IPS-15b (cell line): Measurements from ENCODE around the gene ZNF268.
"Not testable (repeated sequence)": the region's sequence is repeated elsewhere in the genome, so short reads cannot be mapped to it uniquely, and the experiment has no call there.

ENCODE experiments used
- H3K27me3 ChIP-seq: one replicate; pipeline ENCODE4 v1.6.1; 2013; ENCODE audit warnings: low read length; ENCODE audit not compliant: control insufficient read depth, insufficient read depth
- H3K36me3 ChIP-seq: one replicate; pipeline ENCODE4 v1.6.1; 2013; ENCODE audit warnings: low read length; ENCODE audit not compliant: control insufficient read depth, insufficient read depth
- H3K4me1 ChIP-seq: one replicate; pipeline ENCODE4 v1.6.1; 2013; ENCODE audit warnings: mild to moderate bottlenecking, low read length; ENCODE audit not compliant: control insufficient read depth, insufficient read depth
- H3K4me3 ChIP-seq: one replicate; pipeline ENCODE4 v1.5.1; 2013; ENCODE audit warnings: low read depth, low read length
- H3K9ac ChIP-seq: one replicate; pipeline ENCODE4 v1.6.1; 2013; ENCODE audit warnings: low read depth, mild to moderate bottlenecking, low read length
- H3K9me3 ChIP-seq: one replicate; pipeline ENCODE4 v1.6.1; 2013; ENCODE audit warnings: mild to moderate bottlenecking, low read length; ENCODE audit not compliant: control insufficient read depth, insufficient read depth

The ZNF268 gene

DNA sequence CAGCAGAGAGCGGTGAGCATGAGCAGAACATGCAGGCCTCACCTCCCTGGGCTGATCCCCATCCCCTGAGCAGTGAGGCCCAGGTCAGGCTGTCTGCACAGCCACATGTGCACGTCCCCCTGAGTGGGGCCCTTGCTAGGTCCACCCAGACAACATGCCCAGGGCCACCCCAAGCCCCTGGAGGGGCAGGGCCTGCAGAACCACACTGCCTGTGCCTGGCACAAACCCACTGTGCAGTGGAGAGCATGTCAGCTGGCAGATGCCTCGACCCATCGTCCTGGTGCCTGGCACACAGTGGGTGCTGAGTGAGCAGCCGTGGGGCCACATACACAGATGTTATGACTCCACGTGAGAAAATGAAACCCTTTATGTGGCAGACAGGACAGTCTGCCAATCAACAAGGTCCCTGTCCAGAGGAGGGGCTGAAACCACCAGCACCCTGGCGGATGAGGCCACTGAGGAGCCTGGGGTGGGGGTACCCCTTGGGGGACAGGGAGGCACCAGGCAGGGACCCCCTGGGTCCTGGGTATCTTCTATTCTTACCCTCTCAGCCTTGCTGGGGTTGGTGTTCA, 46.1 kb downstream of the ZNF268 start:
- peaks cover 39% of the 10 kb centered on the region for H3K9me3 ChIP-seq
- H3K36me3 ChIP-seq, result no peaks in the 10 kb centered on the region
- no peak overlapping the region for H3K4me3 ChIP-seq
- no peak overlapping the region for H3K9ac ChIP-seq
- H3K27me3 ChIP-seq, result no peaks in the 10 kb centered on the region
- no peaks in the 10 kb centered on the region for H3K4me1 ChIP-seq

- Histone ChIP-seq H3K4me1 (no peaks in the 10 kb centered on the region), H3K4me3 (no peak overlapping the region), H3K9me3 (peaks cover 43% of the 10 kb centered on the region), H3K9ac (no peak overlapping the region), H3K27me3 (no peaks in the 10 kb centered on the region), H3K36me3 (no peaks in the 10 kb centered on the region)
These were observed 49.7 kb downstream of the ZNF268 start for GRCh38 chr12:133231001-133231400.

DNA sequence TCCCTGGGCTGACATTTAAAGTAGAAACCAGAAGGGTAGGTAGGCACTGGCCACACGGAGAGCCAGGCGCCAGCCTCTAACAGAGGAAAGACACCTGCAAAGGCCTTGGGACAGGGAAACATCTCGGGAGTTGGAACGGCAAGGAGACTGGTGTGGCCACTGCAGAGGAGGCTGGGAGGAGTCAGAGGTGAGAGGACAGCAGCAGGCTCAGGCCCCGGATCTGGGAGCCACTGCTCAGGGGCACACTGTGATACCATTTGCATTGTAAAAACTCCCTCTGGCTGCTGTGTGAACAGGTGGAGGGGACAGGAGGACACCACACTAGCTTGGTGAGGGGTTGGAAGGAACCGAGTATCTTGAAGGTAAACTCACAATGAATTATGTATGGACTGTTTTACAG, 51.7 kb downstream of the ZNF268 start:
- Histone ChIP-seq H3K4me3 (no peak overlapping the region), H3K9ac (no peak overlapping the region), H3K9me3 (peaks cover 34% of the 10 kb centered on the region), H3K4me1 (no peaks in the 10 kb centered on the region), H3K27me3 (no peaks in the 10 kb centered on the region), H3K36me3 (no peaks in the 10 kb centered on the region)

GRCh38 chr12:133233993-133234564, 52.8 kb downstream of the ZNF268 start:
- no peaks in the 10 kb centered on the region for H3K4me1 ChIP-seq
- no peaks in the 10 kb centered on the region for H3K36me3 ChIP-seq
- no peaks in the 10 kb centered on the region for H3K27me3 ChIP-seq
- H3K4me3 ChIP-seq, result no peak overlapping the region
- H3K9me3 ChIP-seq, result peaks cover 33% of the 10 kb centered on the region
- no peak overlapping the region for H3K9ac ChIP-seq

DNA sequence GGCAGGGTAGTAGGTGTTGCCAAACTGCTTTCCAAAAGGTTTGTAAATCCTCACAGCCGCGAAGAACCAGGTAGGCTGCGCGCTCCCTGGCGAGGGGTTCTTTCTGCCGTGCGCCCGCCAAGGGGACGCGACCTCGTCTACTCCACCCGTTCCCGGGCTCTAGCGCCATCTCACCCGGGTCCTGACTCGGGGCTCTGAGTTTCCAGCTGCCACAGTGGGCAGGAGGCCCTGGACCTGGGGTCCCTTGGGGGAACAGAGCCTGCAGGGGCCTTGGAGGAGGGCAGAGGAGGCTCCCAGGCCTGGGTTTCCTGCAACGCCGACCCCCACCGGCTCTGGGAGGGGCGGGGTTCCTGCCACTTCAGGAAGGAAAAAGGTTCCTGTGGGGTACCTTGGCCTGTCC, 53.7 kb downstream of the ZNF268 start:
- peaks cover 36% of the 10 kb centered on the region for H3K9me3 ChIP-seq
- H3K4me3 ChIP-seq, result no peak overlapping the region
- H3K36me3 ChIP-seq, result no peaks in the 10 kb centered on the region
- no peaks in the 10 kb centered on the region for H3K4me1 ChIP-seq
- no peaks in the 10 kb centered on the region for H3K27me3 ChIP-seq
- H3K9ac ChIP-seq, result no peak overlapping the region

- Histone ChIP-seq H3K4me3 (no peak within 1 kb of the TSS), H3K27me3 (no peaks in the 10 kb centered on the region), H3K9ac (no peak within 1 kb of the TSS), H3K9me3 (peaks cover 40% of the 10 kb centered on the region), H3K4me1 (no peaks in the 10 kb centered on the region), H3K36me3 (no peaks in the 10 kb centered on the region)
These were observed 54.3 kb downstream of the ZNF268 start, which contains the start of gene ANHX for GRCh38 chr12:133235401-133236112. Gene ANHX, minus strand, starts transcription at chr12:133235877. Its CDS starts 1,521 bp downstream, at chr12:133234356.

GRCh38 chr12:133236144-133236543, 54.8 kb downstream of the ZNF268 start:
- H3K9ac ChIP-seq, result no peak overlapping the region
- no peaks in the 10 kb centered on the region for H3K4me1 ChIP-seq
- H3K27me3 ChIP-seq, result no peaks in the 10 kb centered on the region
- no peak overlapping the region for H3K4me3 ChIP-seq
- H3K9me3 ChIP-seq, result peaks cover 38% of the 10 kb centered on the region
- H3K36me3 ChIP-seq, result no peaks in the 10 kb centered on the region

GRCh38 chr12:133236556-133236955, 55.3 kb downstream of the ZNF268 start:
- Histone ChIP-seq H3K36me3 (no peaks in the 10 kb centered on the region), H3K4me1 (no peaks in the 10 kb centered on the region), H3K4me3 (no peak overlapping the region), H3K27me3 (no peaks in the 10 kb centered on the region), H3K9me3 (peaks cover 37% of the 10 kb centered on the region), H3K9ac (no peak overlapping the region)

- no peak overlapping the region for H3K9ac ChIP-seq
- no peaks in the 10 kb centered on the region for H3K36me3 ChIP-seq
- H3K27me3 ChIP-seq, result no peaks in the 10 kb centered on the region
- no peak overlapping the region for H3K4me3 ChIP-seq
- peaks cover 12% of the 10 kb centered on the region for H3K9me3 ChIP-seq
- H3K4me1 ChIP-seq, result no peaks in the 10 kb centered on the region
These were observed 70.4 kb downstream of the ZNF268 start for GRCh38 chr12:133251732-133252131.

- not testable (repeated sequence) for H3K36me3 ChIP-seq, H3K4me1 ChIP-seq, H3K4me3 ChIP-seq, H3K9ac ChIP-seq, H3K27me3 ChIP-seq
- H3K9me3 ChIP-seq, result peaks cover 12% of the 10 kb centered on the region
These were observed 74.5 kb downstream of the ZNF268 start for GRCh38 chr12:133255833-133256232.

GRCh38 chr12:133256321-133256720, 75.0 kb downstream of the ZNF268 start:
- Histone ChIP-seq H3K36me3 (no peaks in the 10 kb centered on the region), H3K9ac (no peak overlapping the region), H3K9me3 (peaks cover 12% of the 10 kb centered on the region), H3K27me3 (no peaks in the 10 kb centered on the region), H3K4me1 (no peaks in the 10 kb centered on the region), H3K4me3 (no peak overlapping the region)

- H3K4me1 ChIP-seq, result no peaks in the 10 kb centered on the region
- H3K9me3 ChIP-seq, result no peaks in the 10 kb centered on the region
- no peaks in the 10 kb centered on the region for H3K27me3 ChIP-seq
- H3K36me3 ChIP-seq, result no peaks in the 10 kb centered on the region
- no peak overlapping the region for H3K9ac ChIP-seq
- no peak overlapping the region for H3K4me3 ChIP-seq
These were observed 82.9 kb downstream of the ZNF268 start for GRCh38 chr12:133264173-133264572.
